NCI-H345 treated with DMSO at 0.1 percent for 48 hours (cell line): ENCODE data around the gene ADH7.
"Not testable (repeated sequence)": the region's sequence is repeated elsewhere in the genome, so short reads cannot be mapped to it uniquely, and the experiment has no call there.

Source experiments
- DNase-seq: peaks from one replicate; lab custom pipeline; 2025; ENCODE audit not compliant: unreplicated experiment; lab: John Stamatoyannopoulos, UW

Gene ADH7

GRCh38 chr4:99381588-99382175, 53.5 kb downstream of the ADH7 start:
- DNase-seq = no peak

GRCh38 chr4:99379571-99379970, 55.6 kb downstream of the ADH7 start:
- no peak for DNase-seq

GRCh38 chr4:99378876-99379275, 56.3 kb downstream of the ADH7 start:
- DNase-seq = no peak

- not testable (repeated sequence) for DNase-seq
Measured at GRCh38 chr4:99377341-99377740, 57.8 kb downstream of the ADH7 start.

- DNase-seq = not testable (repeated sequence)
Measured at GRCh38 chr4:99372464-99372863, 62.7 kb downstream of the ADH7 start.

GRCh38 chr4:99367817-99368216, 67.3 kb downstream of the ADH7 start:
- DNase-seq = not testable (repeated sequence)

GRCh38 chr4:99366491-99366890, 68.7 kb downstream of the ADH7 start:
- DNase-seq = no peak

- DNase-seq = no peak
Measured at GRCh38 chr4:99362768-99363167, 72.4 kb downstream of the ADH7 start.
